22Rv1 (cell line): Measurements from ENCODE around the gene NF1.

ENCODE experiments used
- H3K27ac ChIP-seq: fragments of 450-650 bp; 2 replicates; pipeline ENCODE4 v1.5.1; 2017
- ZFX ChIP-seq: fragments of 450-650 bp; IDR thresholded peaks from 2 replicates; pipeline ENCODE4 v1.6.1; 2017; ENCODE audit warnings: antibody characterized with exemption, borderline replicate concordance
- TF ChIP-seq, protein P1 (sequence below): fragments of 450-650 bp; IDR thresholded peaks from 2 replicates; pipeline ENCODE4 v1.5.1; 2017; ENCODE audit warnings: mild to moderate bottlenecking

The NF1 gene

DNA sequence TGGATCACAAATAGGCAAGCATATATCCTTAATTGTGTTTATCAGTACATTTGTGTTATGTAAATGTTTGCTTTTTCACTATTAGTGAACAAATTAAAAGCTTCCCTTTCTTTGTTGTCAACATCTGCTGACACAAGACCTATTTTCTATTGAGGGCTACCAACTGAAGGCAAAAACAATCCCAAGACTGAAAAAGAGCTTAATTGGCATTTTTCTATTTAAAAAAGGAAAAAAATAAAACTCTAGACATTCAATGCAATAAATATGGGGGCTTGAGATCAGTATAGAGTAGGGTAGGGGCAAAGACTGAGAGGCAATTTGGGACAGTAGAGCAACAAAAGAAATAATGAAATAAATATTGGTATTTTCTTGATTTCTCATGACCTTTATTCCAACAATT lies 178.0 kb downstream of the NF1 start:
- H3K27ac ChIP-seq: no peak overlapping the region
- TF ChIP-seq, protein P1, sequence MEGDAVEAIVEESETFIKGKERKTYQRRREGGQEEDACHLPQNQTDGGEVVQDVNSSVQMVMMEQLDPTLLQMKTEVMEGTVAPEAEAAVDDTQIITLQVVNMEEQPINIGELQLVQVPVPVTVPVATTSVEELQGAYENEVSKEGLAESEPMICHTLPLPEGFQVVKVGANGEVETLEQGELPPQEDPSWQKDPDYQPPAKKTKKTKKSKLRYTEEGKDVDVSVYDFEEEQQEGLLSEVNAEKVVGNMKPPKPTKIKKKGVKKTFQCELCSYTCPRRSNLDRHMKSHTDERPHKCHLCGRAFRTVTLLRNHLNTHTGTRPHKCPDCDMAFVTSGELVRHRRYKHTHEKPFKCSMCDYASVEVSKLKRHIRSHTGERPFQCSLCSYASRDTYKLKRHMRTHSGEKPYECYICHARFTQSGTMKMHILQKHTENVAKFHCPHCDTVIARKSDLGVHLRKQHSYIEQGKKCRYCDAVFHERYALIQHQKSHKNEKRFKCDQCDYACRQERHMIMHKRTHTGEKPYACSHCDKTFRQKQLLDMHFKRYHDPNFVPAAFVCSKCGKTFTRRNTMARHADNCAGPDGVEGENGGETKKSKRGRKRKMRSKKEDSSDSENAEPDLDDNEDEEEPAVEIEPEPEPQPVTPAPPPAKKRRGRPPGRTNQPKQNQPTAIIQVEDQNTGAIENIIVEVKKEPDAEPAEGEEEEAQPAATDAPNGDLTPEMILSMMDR: no peak
- TF ChIP-seq ZFX: no peak

DNA sequence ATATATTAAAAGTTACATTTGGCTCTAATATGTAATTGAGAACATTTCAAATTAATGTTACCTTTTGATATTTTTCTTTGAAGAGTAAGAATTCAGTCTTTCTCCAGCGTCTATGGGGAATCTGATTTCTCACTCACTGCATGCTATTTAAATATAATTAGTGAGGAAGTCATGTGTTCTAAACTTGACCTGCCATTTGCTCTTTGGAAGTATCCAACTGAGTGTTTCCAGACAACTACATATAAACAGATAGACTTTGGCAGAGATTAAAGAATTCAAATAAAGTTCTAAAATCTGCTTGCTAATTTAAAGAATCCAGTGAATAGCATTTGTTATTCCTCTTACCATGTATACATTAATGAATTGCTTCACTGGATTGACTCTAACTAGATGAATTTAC lies 178.7 kb downstream of the NF1 start:
- no peak for TF ChIP-seq ZFX
- TF ChIP-seq, protein P1: no peak
- no peak overlapping the region for H3K27ac ChIP-seq

GRCh38 chr17:31274252-31274651 lies 179.5 kb downstream of the NF1 start:
- peak overlapping the region; percentile 34; the same call in 1 of the 2 replicates for H3K27ac ChIP-seq
- TF ChIP-seq, protein P1: no peak
- no peak for TF ChIP-seq ZFX

GRCh38 chr17:31275116-31275515 lies 180.3 kb downstream of the NF1 start:
- H3K27ac ChIP-seq: no peak overlapping the region
- TF ChIP-seq, protein P1: no peak
- no peak for TF ChIP-seq ZFX

DNA sequence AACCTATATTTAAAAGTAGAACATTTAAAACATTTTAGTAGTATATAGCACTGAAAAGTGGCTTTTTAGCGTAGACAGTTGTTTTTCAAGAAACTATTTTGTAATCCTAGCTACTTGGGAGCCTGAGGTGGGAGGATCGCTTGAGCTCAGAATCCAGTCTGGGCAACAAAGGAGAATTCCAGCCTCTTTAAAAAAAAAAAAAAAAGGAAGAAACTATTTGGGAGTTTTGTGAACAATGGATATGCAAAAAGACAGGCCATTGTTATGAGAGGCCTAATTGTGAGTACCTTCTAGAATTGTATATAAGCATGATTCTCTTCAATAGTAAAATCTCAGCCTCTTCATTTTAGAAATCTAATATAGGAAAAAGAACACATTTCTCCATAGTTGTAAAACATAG lies 184.6 kb downstream of the NF1 start:
- H3K27ac ChIP-seq: no peak overlapping the region
- TF ChIP-seq, protein P1: no peak
- no peak for TF ChIP-seq ZFX

DNA sequence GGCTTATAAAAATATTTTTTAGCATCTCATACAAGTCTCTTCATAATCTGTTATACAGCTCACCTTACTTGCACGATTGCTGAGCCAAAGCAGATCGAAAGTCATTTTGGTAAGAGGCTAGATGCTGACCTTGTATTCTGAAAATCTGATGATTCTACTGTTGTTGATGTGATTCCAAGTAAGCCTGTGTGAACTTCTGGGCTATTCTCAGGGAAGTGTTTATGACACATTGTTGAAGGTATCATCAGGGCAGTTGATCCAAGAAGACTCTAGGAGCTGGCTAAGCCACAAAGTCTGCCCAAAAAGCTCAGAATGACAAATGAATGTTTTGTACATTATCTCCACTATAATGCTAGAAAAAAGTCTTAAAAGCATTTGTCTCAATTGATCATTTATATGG lies 186.3 kb downstream of the NF1 start:
- H3K27ac ChIP-seq: no peak overlapping the region

DNA sequence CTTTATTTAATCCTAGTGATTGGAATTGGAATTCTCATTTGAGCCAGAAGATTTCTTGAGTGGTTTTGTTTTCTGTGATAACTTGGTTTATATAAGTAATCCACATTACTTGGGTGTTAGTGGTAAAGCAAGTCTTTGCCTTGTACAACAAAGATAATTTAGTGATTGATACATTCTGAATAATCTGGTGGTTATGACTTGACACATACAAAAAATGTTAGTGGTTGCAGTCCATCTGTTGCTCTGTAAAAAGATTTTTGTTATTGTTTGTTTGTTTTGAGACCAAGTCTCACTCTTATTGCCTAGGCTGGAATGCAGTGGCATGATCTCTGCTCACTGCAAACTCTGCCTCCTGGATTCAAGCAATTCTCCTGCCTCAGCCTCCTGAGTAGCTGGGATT lies 189.1 kb downstream of the NF1 start:
- H3K27ac ChIP-seq: no peak overlapping the region
- TF ChIP-seq, protein P1: no peak
- TF ChIP-seq ZFX: no peak

More for the DNA sequence above, 186.3 kb downstream of the NF1 start:
- TF ChIP-seq, protein P1: no peak
- no peak for TF ChIP-seq ZFX
